ENCODE results near the gene INO80B.

Gene INO80B

DNA sequence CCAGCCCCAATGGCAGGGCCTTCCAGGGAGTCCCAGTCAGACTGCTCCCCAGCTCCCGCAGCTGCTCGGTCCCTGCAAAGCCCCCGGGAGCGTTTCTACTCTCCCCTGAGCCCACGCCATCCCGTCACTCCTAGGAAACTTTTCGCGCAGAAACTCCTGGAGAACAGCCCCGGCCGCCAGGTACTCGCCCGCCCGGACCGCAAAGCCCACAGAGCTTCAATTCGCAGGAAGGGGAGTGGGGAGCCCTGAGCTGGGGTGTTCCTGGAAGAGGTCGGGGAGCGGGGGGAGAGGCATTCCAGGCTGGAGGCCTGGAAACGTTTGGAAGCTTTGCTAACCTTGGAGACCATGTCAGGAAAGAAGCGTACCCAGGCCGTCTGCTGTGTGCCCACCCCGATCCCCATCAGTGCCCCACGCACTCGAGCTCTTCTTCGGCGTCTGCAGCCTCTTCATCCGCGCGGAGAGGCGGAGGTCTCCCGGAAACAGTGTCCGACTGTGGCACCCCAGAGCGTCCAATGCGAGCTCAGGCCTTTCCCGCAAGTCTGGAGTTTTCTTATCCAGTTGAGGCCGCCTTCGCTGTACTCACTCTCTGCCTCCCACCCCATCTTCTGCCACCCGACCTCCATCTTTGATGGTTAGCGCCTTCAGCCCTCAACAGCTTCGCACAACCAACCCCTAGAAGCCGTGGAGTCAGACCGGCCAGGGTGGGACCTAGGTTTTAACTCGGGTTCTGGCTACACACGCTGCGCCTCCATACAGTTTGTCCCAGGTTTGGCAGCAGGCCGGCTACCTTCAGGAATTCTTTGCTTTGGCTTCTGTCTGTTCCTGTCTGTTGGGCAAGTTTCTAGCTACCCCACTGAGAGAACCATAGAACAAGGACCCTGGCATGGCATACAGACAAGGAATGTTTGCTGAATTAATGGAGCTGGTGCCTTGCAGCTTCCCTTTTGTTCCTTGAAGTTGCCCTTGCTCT is 48.9 kb downstream of the INO80B start:
- Histone ChIP-seq H3K79me1 (ENCODE audit: low read length) (peaks cover 28% of the 10 kb centered on the region), H3K36me3 (ENCODE audit: control insufficient read depth in 1 of 2, insufficient read depth in 2 of 2, low read length in 2 of 2) (peaks cover 8 to 11% of the 10 kb centered on the region in 2 experiments), H3K9me3 (ENCODE audit: insufficient read depth, low read depth, low read length) (peaks cover 2% of the 10 kb centered on the region), H2BK5ac (ENCODE audit: low read depth, low read length, poor library complexity) (no peak overlapping the region), H3K4me1 (ENCODE audit: control insufficient read depth in 1 of 2, insufficient read depth in 2 of 2, low read length in 2 of 2) (peaks cover 23 to 28% of the 10 kb centered on the region in 2 experiments), H3K79me2 (ENCODE audit: control insufficient read depth, insufficient read depth, low read length, poor library complexity) (peaks cover 16% of the 10 kb centered on the region), H3K4me2 (ENCODE audit: low read length) (peak overlapping the region; percentile 87), H3K9ac (ENCODE audit: low read length) (no peak overlapping the region), H4K91ac (ENCODE audit: low read depth, low read length) (peak overlapping the region; percentile 81), H3K18ac (ENCODE audit: low read length) (peak overlapping the region; percentile 28), H3K4ac (ENCODE audit: low read depth, low read length) (peak overlapping the region; percentile 71), H2BK120ac (ENCODE audit: insufficient read depth, low read length, poor library complexity) (peak overlapping the region; percentile 70), H3K27me3 (ENCODE audit: insufficient read depth, low read length) (peaks cover 51% of the 10 kb centered on the region), H2AK5ac (ENCODE audit: low read length) (peak overlapping the region; percentile 42), H3K27ac (ENCODE audit: low read depth, low read length) (no peak overlapping the region), H3K4me3 (ENCODE audit: low read depth, low read length) (peak overlapping the region; percentile 4), H2AFZ (ENCODE audit: insufficient read depth, low read length, poor library complexity) (peak overlapping the region; percentile 30), H4K8ac (ENCODE audit: low read depth, low read length) (peak overlapping the region; percentile 94), H3K14ac (ENCODE audit: low read length) (peak overlapping the region; percentile 86), H3K23ac (ENCODE audit: low read length) (no peak overlapping the region), H2BK12ac (ENCODE audit: low read length) (no peak overlapping the region), H4K12ac (ENCODE audit: low read depth, low read length) (peak overlapping the region; percentile 86)
- DNase-seq = no peak
- WGBS (ENCODE audit: extremely low coverage, insufficient coverage, insufficient read length) = no CpG with 5 or more reads among the region's 45 CpGs

DNA sequence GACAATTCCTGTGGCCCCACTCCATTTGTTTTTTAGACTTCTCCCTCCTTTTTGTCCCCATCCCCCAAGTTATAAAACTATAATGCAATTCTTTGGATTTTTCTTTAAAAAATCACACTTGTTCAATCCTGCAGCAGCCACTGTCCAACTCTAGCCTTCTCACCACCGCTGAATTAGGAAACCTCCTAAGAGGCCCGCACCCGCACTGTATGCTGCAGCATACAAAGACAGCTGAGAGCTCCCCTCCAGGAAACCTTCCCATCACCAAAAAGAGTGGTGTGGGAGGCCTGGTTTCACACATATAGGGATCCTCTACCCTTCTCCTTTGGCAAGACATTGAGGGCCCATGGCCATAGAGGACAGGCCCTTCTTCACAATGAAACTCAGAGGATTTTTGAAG is 49.7 kb downstream of the INO80B start:
- peaks cover 43% of the 10 kb centered on the region for H3K27me3 ChIP-seq (ENCODE audit: insufficient read depth, low read length)
- no peak overlapping the region for H3K14ac ChIP-seq (ENCODE audit: low read length)
- H3K27ac ChIP-seq (ENCODE audit: low read depth, low read length) = no peak overlapping the region
- no peak overlapping the region for H2AFZ ChIP-seq (ENCODE audit: insufficient read depth, low read length, poor library complexity)
- H3K79me1 ChIP-seq (ENCODE audit: low read length) = peaks cover 28% of the 10 kb centered on the region
- no peak overlapping the region for H4K91ac ChIP-seq (ENCODE audit: low read depth, low read length)
- H3K36me3 ChIP-seq (ENCODE audit: control insufficient read depth in 1 of 2, insufficient read depth in 2 of 2, low read length in 2 of 2) = peaks cover 8 to 11% of the 10 kb centered on the region in 2 experiments
- no peak overlapping the region for H3K23ac ChIP-seq (ENCODE audit: low read length)
- H4K8ac ChIP-seq (ENCODE audit: low read depth, low read length) = no peak overlapping the region
- peaks cover 19 to 24% of the 10 kb centered on the region in 2 experiments for H3K4me1 ChIP-seq (ENCODE audit: control insufficient read depth in 1 of 2, insufficient read depth in 2 of 2, low read length in 2 of 2)
- no peak overlapping the region for H3K9ac ChIP-seq (ENCODE audit: low read length)
- H2BK12ac ChIP-seq (ENCODE audit: low read length) = no peak overlapping the region
- no peak overlapping the region for H2BK120ac ChIP-seq (ENCODE audit: insufficient read depth, low read length, poor library complexity)
- no peak for DNase-seq
- no CpG with 5 or more reads among the region's 3 CpGs for WGBS (ENCODE audit: extremely low coverage, insufficient coverage, insufficient read length)
- H3K9me3 ChIP-seq (ENCODE audit: insufficient read depth, low read depth, low read length) = peaks cover 2% of the 10 kb centered on the region
- H2AK5ac ChIP-seq (ENCODE audit: low read length) = no peak overlapping the region
- H3K79me2 ChIP-seq (ENCODE audit: control insufficient read depth, insufficient read depth, low read length, poor library complexity) = peaks cover 16% of the 10 kb centered on the region
- no peak overlapping the region for H3K4me3 ChIP-seq (ENCODE audit: low read depth, low read length)
- H3K18ac ChIP-seq (ENCODE audit: low read length) = no peak overlapping the region
- no peak overlapping the region for H3K4me2 ChIP-seq (ENCODE audit: low read length)
- H2BK5ac ChIP-seq (ENCODE audit: low read depth, low read length, poor library complexity) = no peak overlapping the region
- no peak overlapping the region for H3K4ac ChIP-seq (ENCODE audit: low read depth, low read length)
- H4K12ac ChIP-seq (ENCODE audit: low read depth, low read length) = no peak overlapping the region

- Histone ChIP-seq H2AFZ (ENCODE audit: insufficient read depth, low read length, poor library complexity) (no peak overlapping the region), H4K12ac (ENCODE audit: low read depth, low read length) (no peak overlapping the region), H4K8ac (ENCODE audit: low read depth, low read length) (no peak overlapping the region), H3K9me3 (ENCODE audit: insufficient read depth, low read depth, low read length) (peaks cover 2% of the 10 kb centered on the region), H2BK12ac (ENCODE audit: low read length) (no peak overlapping the region), H3K79me2 (ENCODE audit: control insufficient read depth, insufficient read depth, low read length, poor library complexity) (peaks cover 16% of the 10 kb centered on the region), H3K27ac (ENCODE audit: low read depth, low read length) (no peak overlapping the region), H3K9ac (ENCODE audit: low read length) (no peak overlapping the region), H2AK5ac (ENCODE audit: low read length) (no peak overlapping the region), H3K4me1 (ENCODE audit: control insufficient read depth in 1 of 2, insufficient read depth in 2 of 2, low read length in 2 of 2) (peaks cover 19 to 24% of the 10 kb centered on the region in 2 experiments), H3K4ac (ENCODE audit: low read depth, low read length) (no peak overlapping the region), H3K4me2 (ENCODE audit: low read length) (no peak overlapping the region), H3K36me3 (ENCODE audit: control insufficient read depth in 1 of 2, insufficient read depth in 2 of 2, low read length in 2 of 2) (peaks cover 8 to 11% of the 10 kb centered on the region in 2 experiments), H3K23ac (ENCODE audit: low read length) (no peak overlapping the region), H2BK120ac (ENCODE audit: insufficient read depth, low read length, poor library complexity) (no peak overlapping the region), H3K4me3 (ENCODE audit: low read depth, low read length) (no peak overlapping the region), H2BK5ac (ENCODE audit: low read depth, low read length, poor library complexity) (no peak overlapping the region), H3K18ac (ENCODE audit: low read length) (no peak overlapping the region), H3K14ac (ENCODE audit: low read length) (no peak overlapping the region), H3K27me3 (ENCODE audit: insufficient read depth, low read length) (peaks cover 39% of the 10 kb centered on the region), H3K79me1 (ENCODE audit: low read length) (peaks cover 28% of the 10 kb centered on the region), H4K91ac (ENCODE audit: low read depth, low read length) (no peak overlapping the region)
- DNase-seq = no peak
- WGBS (ENCODE audit: extremely low coverage, insufficient coverage, insufficient read length) = no CpG with 5 or more reads among the region's 14 CpGs
Measured at GRCh38 chr2:74505448-74506246, 50.8 kb downstream of the INO80B start.

DNA sequence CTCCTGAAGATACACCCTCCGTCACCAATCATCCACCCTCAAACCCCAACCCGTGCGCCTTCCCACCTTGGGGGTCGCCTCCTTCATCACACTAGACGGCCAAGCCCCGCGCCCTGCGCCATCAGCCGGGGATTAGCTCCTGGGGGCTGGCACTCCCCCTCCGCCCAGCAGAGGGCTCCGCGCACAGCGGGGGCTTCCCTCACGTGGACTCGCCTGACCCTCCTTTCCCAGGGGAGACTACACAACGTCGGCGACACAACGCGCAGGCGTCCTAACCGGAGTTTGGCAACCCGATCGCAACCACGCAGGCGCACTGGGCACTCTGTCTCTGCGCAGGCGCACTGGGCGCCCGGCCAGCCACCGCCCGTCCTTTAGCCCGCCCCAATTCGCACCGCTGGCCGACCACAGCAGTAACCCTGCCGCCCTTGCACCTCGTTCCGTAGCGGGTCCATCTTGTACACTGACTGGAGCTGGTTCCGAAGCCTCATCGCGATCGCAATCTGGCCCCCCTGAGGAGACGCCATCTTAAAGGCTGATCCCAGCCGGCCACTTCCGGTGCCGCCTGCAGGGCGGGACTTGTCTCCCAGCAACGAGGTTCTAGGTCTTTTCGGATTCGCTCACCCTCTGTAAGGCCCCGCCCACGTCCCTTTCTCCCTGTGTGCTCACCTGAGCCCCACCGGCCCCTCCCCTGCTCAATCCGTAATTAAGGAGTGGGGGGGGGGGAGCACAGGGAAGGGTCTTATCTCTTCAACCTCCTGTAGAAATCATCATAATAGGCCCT is 52.4 kb downstream of the INO80B start, which contains the start of gene PCGF1:
Gene PCGF1 (minus strand): TSS at position 551 of the 781 bp plus-strand sequence. CDS start 27 bp downstream, at position 524.
- peak within 1 kb of the TSS; percentile 95 for H3K4me2 ChIP-seq (ENCODE audit: low read length)
- peak within 1 kb of the TSS; percentile 95 for H2BK5ac ChIP-seq (ENCODE audit: low read depth, low read length, poor library complexity)
- peaks cover 16% of the 10 kb centered on the region for H3K79me2 ChIP-seq (ENCODE audit: control insufficient read depth, insufficient read depth, low read length, poor library complexity)
- H3K79me1 ChIP-seq (ENCODE audit: low read length) = peaks cover 27% of the 10 kb centered on the region
- peak within 1 kb of the TSS; percentile 88 for H3K4ac ChIP-seq (ENCODE audit: low read depth, low read length)
- H3K18ac ChIP-seq (ENCODE audit: low read length) = peak within 1 kb of the TSS; percentile 97
- H2BK12ac ChIP-seq (ENCODE audit: low read length) = peak within 1 kb of the TSS; percentile 7
- H2AFZ ChIP-seq (ENCODE audit: insufficient read depth, low read length, poor library complexity) = peak within 1 kb of the TSS; percentile 98
- peak within 1 kb of the TSS; percentile 98 for H3K4me3 ChIP-seq (ENCODE audit: low read depth, low read length)
- H3K36me3 ChIP-seq (ENCODE audit: control insufficient read depth in 1 of 2, insufficient read depth in 2 of 2, low read length in 2 of 2) = peaks cover 8 to 11% of the 10 kb centered on the region in 2 experiments
- no peak within 1 kb of the TSS for H3K23ac ChIP-seq (ENCODE audit: low read length)
- peak within 1 kb of the TSS; percentile 94 for H2BK120ac ChIP-seq (ENCODE audit: insufficient read depth, low read length, poor library complexity)
- H3K4me1 ChIP-seq (ENCODE audit: control insufficient read depth in 1 of 2, insufficient read depth in 2 of 2, low read length in 2 of 2) = peaks cover 19 to 20% of the 10 kb centered on the region in 2 experiments
- no CpG with 5 or more reads among the region's 56 CpGs for WGBS (ENCODE audit: extremely low coverage, insufficient coverage, insufficient read length)
- peaks cover 2% of the 10 kb centered on the region for H3K9me3 ChIP-seq (ENCODE audit: insufficient read depth, low read depth, low read length)
- H4K91ac ChIP-seq (ENCODE audit: low read depth, low read length) = peak within 1 kb of the TSS; percentile 99
- H3K9ac ChIP-seq (ENCODE audit: low read length) = peak within 1 kb of the TSS; percentile 96
- peak within 1 kb of the TSS; percentile 93 for H4K12ac ChIP-seq (ENCODE audit: low read depth, low read length)
- peaks cover 36% of the 10 kb centered on the region for H3K27me3 ChIP-seq (ENCODE audit: insufficient read depth, low read length)
- H3K14ac ChIP-seq (ENCODE audit: low read length) = peak within 1 kb of the TSS; percentile 99
- H2AK5ac ChIP-seq (ENCODE audit: low read length) = peak within 1 kb of the TSS; percentile 80
- peak within 1 kb of the TSS; percentile 98 for H4K8ac ChIP-seq (ENCODE audit: low read depth, low read length)
- DNase-seq = peak; percentile 99 to 100
- peak within 1 kb of the TSS; percentile 98 for H3K27ac ChIP-seq (ENCODE audit: low read depth, low read length)
